Esophagus (tissue), 2 donors: ENCODE measurements around the gene TTC9C. TPM values are rescaled to one million over a fixed set of nuclear protein-coding genes. Genes with fewer than 3 reads are reported as not detected.
A peak's percentile ranks its signal among the peaks of the same experiment; 100 is the strongest.
"Not testable (repeated sequence)": the region's sequence is repeated elsewhere in the genome, so short reads cannot be mapped to it uniquely, and the experiment has no call there.

ENCODE experiments used
- H3K27ac ChIP-seq, 2 donors: one replicate each; pipeline ENCODE4 v1.5.1; 2013; ENCODE audit warnings: low read depth in 2 of 2, mild to moderate bottlenecking in 2 of 2, inconsistent platforms in 1 of 2, low read length in 1 of 2, moderate library complexity in 1 of 2
- H3K27me3 ChIP-seq, 2 donors: one replicate each; pipeline ENCODE4 v1.6.1; 2013; ENCODE audit warnings: low read length in 2 of 2, control low read depth in 1 of 2, mild to moderate bottlenecking in 1 of 2; ENCODE audit not compliant: insufficient read depth in 2 of 2, control insufficient read depth in 1 of 2
- H3K36me3 ChIP-seq, 2 donors: one replicate each; pipeline ENCODE4 v1.6.1; 2013; ENCODE audit warnings: low read length in 1 of 2; ENCODE audit not compliant: control insufficient read depth in 2 of 2, insufficient read depth in 2 of 2
- H3K4me1 ChIP-seq, 2 donors: one replicate each; pipeline ENCODE4 v1.6.1; 2013; ENCODE audit warnings: low read length in 1 of 2; ENCODE audit not compliant: control insufficient read depth in 2 of 2, insufficient read depth in 2 of 2
- H3K4me3 ChIP-seq, 2 donors: one replicate each; pipeline ENCODE4 v1.5.1; 2013; ENCODE audit warnings: low read length in 2 of 2, mild to moderate bottlenecking in 2 of 2, low read depth in 1 of 2, moderate library complexity in 1 of 2
- H3K9me3 ChIP-seq, 2 donors: one replicate each; pipeline ENCODE4 v1.6.1; 2013; ENCODE audit warnings: mild to moderate bottlenecking in 2 of 2, low read depth in 1 of 2, low read length in 1 of 2, moderate library complexity in 1 of 2; ENCODE audit not compliant: control insufficient read depth in 2 of 2, insufficient read depth in 1 of 2
- WGBS, 2 donors: extraction: QIAGEN DNeasy Blood & Tissue Kit; methylation state at CpG; one replicate each; pipeline ENCODE4 v1.1.7; 2013; 5-methylcytosine and 5-hydroxymethylcytosine counted together
- polyA plus RNA-seq, 2 donors: library from polyadenylated mRNA; stranded (reverse); fragments of 200-250 nt; gene quantifications; one replicate each; pipeline ENCODE4 v1.2.3, GENCODE V29; 2013
- donor health status: healthy with polysubstance abuse.
- donor health status: Bipolar disorder and iron deficiency.

TTC9C gene
- polyA plus RNA-seq: 10 to 100 TPM; 13.3 to 31.1 TPM

GRCh38 chr11:62728171-62728988 is at the start of gene TTC9C:
Gene TTC9C, plus strand, starts transcription at chr11:62728486. Its CDS starts 363 bp downstream, at chr11:62728849.
- 0 to 1% methylated on average over 29 of the region's 29 CpGs for WGBS, 2 donors
- H3K27me3 ChIP-seq: no peaks in the 10 kb centered on the region
- peak within 1 kb of the TSS; percentile 88 to 96 for H3K4me3 ChIP-seq
- no peaks in the 10 kb centered on the region for H3K4me1 ChIP-seq
- H3K9me3 ChIP-seq: no peaks in the 10 kb centered on the region
- peak within 1 kb of the TSS; percentile 97 to 100 for H3K27ac ChIP-seq
- peaks cover 0 to 2% of the 10 kb centered on the region in 2 donors for H3K36me3 ChIP-seq

GRCh38 chr11:62678770-62679696 is 49.3 kb upstream of the TTC9C start, which contains the start of gene UBXN1:
Gene UBXN1, minus strand, starts transcription at chr11:62679073. Its CDS starts 150 bp downstream, at chr11:62678923.
- Histone ChIP-seq H3K4me3 (peak within 1 kb of the TSS; percentile 93 to 99), H3K36me3 (peaks cover 3 to 14% of the 10 kb centered on the region in 2 donors), H3K27me3 (no peaks in the 10 kb centered on the region), H3K4me1 (peaks cover 0 to 2% of the 10 kb centered on the region in 2 donors), H3K27ac (peak within 1 kb of the TSS; percentile 81 to 96), H3K9me3 (no peaks in the 10 kb centered on the region)
- WGBS, 2 donors: 5% methylated on average over 55 of the region's 55 CpGs

- Histone ChIP-seq H3K27me3 (no peaks in the 10 kb centered on the region), H3K27ac (peak overlapping the region; percentile 22 to 64), H3K4me1 (peaks cover 0 to 2% of the 10 kb centered on the region in 2 donors), H3K36me3 (peaks cover 3 to 14% of the 10 kb centered on the region in 2 donors), H3K4me3 (no peak overlapping the region), H3K9me3 (no peaks in the 10 kb centered on the region)
- WGBS, 2 donors: 35 to 49% methylated on average over 4 of the region's 4 CpGs
Observed at GRCh38 chr11:62680825-62681240, 47.5 kb upstream of the TTC9C start.

GRCh38 chr11:62682518-62682917 is 45.8 kb upstream of the TTC9C start:
- peaks cover 0 to 2% of the 10 kb centered on the region in 2 donors for H3K4me1 ChIP-seq
- no peak overlapping the region for H3K4me3 ChIP-seq
- no peak overlapping the region for H3K27ac ChIP-seq
- 80% methylated on average over 7 of the region's 7 CpGs for WGBS, 2 donors
- H3K36me3 ChIP-seq: peaks cover 0 to 4% of the 10 kb centered on the region in 2 donors
- no peaks in the 10 kb centered on the region for H3K9me3 ChIP-seq
- H3K27me3 ChIP-seq: no peaks in the 10 kb centered on the region

GRCh38 chr11:62687508-62688396 is 40.5 kb upstream of the TTC9C start:
- peak overlapping the region in 1 of 2 donors; percentile 13 for H3K27ac ChIP-seq
- no peaks in the 10 kb centered on the region for H3K4me1 ChIP-seq
- no peaks in the 10 kb centered on the region for H3K9me3 ChIP-seq
- WGBS, 2 donors: 41 to 51% methylated on average over 74 of the region's 74 CpGs
- H3K36me3 ChIP-seq: peaks cover 5 to 24% of the 10 kb centered on the region in 2 donors
- peak overlapping the region in 1 of 2 donors; percentile 15 for H3K4me3 ChIP-seq
- no peaks in the 10 kb centered on the region for H3K27me3 ChIP-seq

GRCh38 chr11:62688491-62688890 is 39.8 kb upstream of the TTC9C start:
- Histone ChIP-seq H3K36me3 (peaks cover 5 to 26% of the 10 kb centered on the region in 2 donors), H3K9me3 (no peaks in the 10 kb centered on the region), H3K4me1 (no peaks in the 10 kb centered on the region), H3K27me3 (no peaks in the 10 kb centered on the region), H3K4me3 (no peak overlapping the region), H3K27ac (peak overlapping the region in 1 of 2 donors; percentile 13)
- WGBS, 2 donors: 41 to 50% methylated on average over 1 of the region's 1 CpG

GRCh38 chr11:62689421-62690183 is 38.7 kb upstream of the TTC9C start, which contains the start of gene LRRN4CL:
Gene LRRN4CL, minus strand, starts transcription at chr11:62689530. Its CDS starts 1,022 bp downstream, at chr11:62688508.
- H3K36me3 ChIP-seq: peaks cover 5 to 26% of the 10 kb centered on the region in 2 donors
- 27 to 29% methylated on average over 11 of the region's 11 CpGs for WGBS, 2 donors
- H3K27me3 ChIP-seq: no peaks in the 10 kb centered on the region
- H3K27ac ChIP-seq: peak within 1 kb of the TSS; percentile 40 to 76
- no peak within 1 kb of the TSS for H3K4me3 ChIP-seq
- no peaks in the 10 kb centered on the region for H3K4me1 ChIP-seq
- no peaks in the 10 kb centered on the region for H3K9me3 ChIP-seq

GRCh38 chr11:62693624-62694023 is 34.7 kb upstream of the TTC9C start:
- not testable (repeated sequence) for H3K4me1 ChIP-seq, H3K27ac ChIP-seq, H3K9me3 ChIP-seq, H3K27me3 ChIP-seq, H3K4me3 ChIP-seq
- H3K36me3 ChIP-seq: peaks cover 5 to 26% of the 10 kb centered on the region in 2 donors
- 62 to 79% methylated on average over 4 of the region's 4 CpGs for WGBS, 2 donors
